Heart left ventricle (tissue), 13 donors: ENCODE measurements around the gene CHN1.

ENCODE experiments used
- POLR2A ChIP-seq, 2 donors: fragments of 450-650 bp; IDR thresholded peaks; one replicate each; pipeline ENCODE4 v1.6.1; 2017; ENCODE audit warnings: antibody characterized with exemption in 2 of 2, mild to moderate bottlenecking in 2 of 2, moderate library complexity in 2 of 2
- TF ChIP-seq, protein P1 (sequence below), 12 donors: fragments of 200-600 bp; sonication (generic) in 4 of 12; IDR thresholded peaks; one replicate each; pipeline versions ENCODE4 v1.5.0 to v1.8.0; 2018 to 2022; ENCODE audit warnings: antibody characterized with exemption in 12 of 12, mild to moderate bottlenecking in 5 of 12
- donor health status: ischemic (EF 13 %, LVEDD 7.1; RV severe dilation, severe dysfunction).
- donor health status: DM: no; HTN: yes; CAD: no.
- donor health status: DM: no; HTN: no; CAD: no.
- donor health status: ischemic (EF 25% LVEDD 6.9; RV normal size, moderate dysfunction).
- donor health status: ischemic (EF 25% LVEDD 5.7; RV mildly dilated, moderate dysfunction).
- donor health status: ischemic (EF 35%, LVEDD 5.7; RV mildly dilated, moderate dysfunction).
- donor health status: nonischemic (EF 11% LVEDD 7.7; RV severe dilation, severe dysfunction).
- donor health status: DM: yes; HTN: yes; CAD: no.
- donor health status: PGD.
- donor health status: ischemic (EF 29% LVEDD 5.4; RV normal size, mild dysfunction).
- donor health status: nonischemic (EF 23%, LVEDD 6.1; RV moderate dilation, normal function).

- TF ChIP-seq, protein P1, sequence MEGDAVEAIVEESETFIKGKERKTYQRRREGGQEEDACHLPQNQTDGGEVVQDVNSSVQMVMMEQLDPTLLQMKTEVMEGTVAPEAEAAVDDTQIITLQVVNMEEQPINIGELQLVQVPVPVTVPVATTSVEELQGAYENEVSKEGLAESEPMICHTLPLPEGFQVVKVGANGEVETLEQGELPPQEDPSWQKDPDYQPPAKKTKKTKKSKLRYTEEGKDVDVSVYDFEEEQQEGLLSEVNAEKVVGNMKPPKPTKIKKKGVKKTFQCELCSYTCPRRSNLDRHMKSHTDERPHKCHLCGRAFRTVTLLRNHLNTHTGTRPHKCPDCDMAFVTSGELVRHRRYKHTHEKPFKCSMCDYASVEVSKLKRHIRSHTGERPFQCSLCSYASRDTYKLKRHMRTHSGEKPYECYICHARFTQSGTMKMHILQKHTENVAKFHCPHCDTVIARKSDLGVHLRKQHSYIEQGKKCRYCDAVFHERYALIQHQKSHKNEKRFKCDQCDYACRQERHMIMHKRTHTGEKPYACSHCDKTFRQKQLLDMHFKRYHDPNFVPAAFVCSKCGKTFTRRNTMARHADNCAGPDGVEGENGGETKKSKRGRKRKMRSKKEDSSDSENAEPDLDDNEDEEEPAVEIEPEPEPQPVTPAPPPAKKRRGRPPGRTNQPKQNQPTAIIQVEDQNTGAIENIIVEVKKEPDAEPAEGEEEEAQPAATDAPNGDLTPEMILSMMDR (IDR thresholded peaks at IDR 0.05), result no peak
- no peak for TF ChIP-seq POLR2A (IDR thresholded peaks at IDR 0.05)
Observed at GRCh38 chr2:174897286-174897685, 107.9 kb downstream of the CHN1 start.
